Suprapubic skin (tissue), 4 donors: ENCODE measurements around the gene MET.

ENCODE experiments used
- EP300 ChIP-seq: sonication (generic); formaldehyde crosslinking; IDR thresholded peaks from one replicate; pipeline ENCODE4 v1.6.1; 2017; ENCODE audit warnings: antibody characterized with exemption
- POLR2A ChIP-seq, 2 donors: fragments of 450-650 bp; IDR thresholded peaks; one replicate each; pipeline ENCODE4 v1.6.1; 2017; ENCODE audit warnings: antibody characterized with exemption in 2 of 2, mild to moderate bottlenecking in 2 of 2, moderate library complexity in 2 of 2
- POLR2AphosphoS5 ChIP-seq, 3 donors: sonication (generic); formaldehyde crosslinking; IDR thresholded peaks; one replicate each; pipeline ENCODE4 v1.6.1; 2017; ENCODE audit warnings: antibody characterized with exemption in 3 of 3
- TF ChIP-seq, protein P1 (sequence below), 2 donors: fragments of 200-600 bp in 1 of 2; fragments of 450-650 bp in 1 of 2; sonication (generic) in 1 of 2; IDR thresholded peaks; one replicate each; pipeline ENCODE4 v1.5.1; 2016 to 2019; ENCODE audit warnings: antibody characterized with exemption in 2 of 2, mild to moderate bottlenecking in 1 of 2, moderate library complexity in 1 of 2

DNA sequence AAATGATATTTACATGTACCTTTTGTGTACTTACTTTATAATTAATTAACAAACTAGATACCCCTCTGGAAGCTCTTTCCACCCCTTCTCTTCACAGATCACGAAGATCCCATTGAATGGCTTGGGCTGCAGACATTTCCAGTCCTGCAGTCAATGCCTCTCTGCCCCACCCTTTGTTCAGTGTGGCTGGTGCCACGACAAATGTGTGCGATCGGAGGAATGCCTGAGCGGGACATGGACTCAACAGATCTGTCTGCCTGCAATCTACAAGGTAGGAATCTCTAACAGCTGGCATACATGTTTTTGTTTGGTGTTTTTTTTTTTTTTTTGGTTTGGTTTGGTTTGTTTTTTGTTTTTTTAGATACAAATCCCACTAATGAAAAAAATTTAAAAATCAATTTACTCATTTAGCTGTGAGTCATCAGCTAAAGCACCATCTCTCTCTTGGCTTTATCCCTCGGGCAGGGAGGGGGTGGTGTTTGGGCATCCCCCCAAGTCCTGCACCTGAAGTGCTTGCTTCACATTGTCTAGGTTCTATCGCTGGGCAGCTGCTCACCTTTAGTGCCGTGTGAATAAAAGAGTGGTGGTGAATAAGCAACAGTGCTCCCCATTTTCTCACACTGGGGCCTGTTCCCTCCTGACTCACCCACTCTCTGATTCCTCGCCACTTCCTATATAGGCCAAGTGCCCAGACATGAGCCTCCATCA is 68.9 kb downstream of the MET start:
- TF ChIP-seq POLR2A (IDR thresholded peaks at IDR 0.05) (no peak), POLR2AphosphoS5 (IDR thresholded peaks at IDR 0.05) (no peak), EP300 (no peak)
- TF ChIP-seq, protein P1, sequence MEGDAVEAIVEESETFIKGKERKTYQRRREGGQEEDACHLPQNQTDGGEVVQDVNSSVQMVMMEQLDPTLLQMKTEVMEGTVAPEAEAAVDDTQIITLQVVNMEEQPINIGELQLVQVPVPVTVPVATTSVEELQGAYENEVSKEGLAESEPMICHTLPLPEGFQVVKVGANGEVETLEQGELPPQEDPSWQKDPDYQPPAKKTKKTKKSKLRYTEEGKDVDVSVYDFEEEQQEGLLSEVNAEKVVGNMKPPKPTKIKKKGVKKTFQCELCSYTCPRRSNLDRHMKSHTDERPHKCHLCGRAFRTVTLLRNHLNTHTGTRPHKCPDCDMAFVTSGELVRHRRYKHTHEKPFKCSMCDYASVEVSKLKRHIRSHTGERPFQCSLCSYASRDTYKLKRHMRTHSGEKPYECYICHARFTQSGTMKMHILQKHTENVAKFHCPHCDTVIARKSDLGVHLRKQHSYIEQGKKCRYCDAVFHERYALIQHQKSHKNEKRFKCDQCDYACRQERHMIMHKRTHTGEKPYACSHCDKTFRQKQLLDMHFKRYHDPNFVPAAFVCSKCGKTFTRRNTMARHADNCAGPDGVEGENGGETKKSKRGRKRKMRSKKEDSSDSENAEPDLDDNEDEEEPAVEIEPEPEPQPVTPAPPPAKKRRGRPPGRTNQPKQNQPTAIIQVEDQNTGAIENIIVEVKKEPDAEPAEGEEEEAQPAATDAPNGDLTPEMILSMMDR (IDR thresholded peaks at IDR 0.05): no peak
